ENCODE results near the gene GAPDH.
"Not testable (repeated sequence)": the region's sequence is repeated elsewhere in the genome, so short reads cannot be mapped to it uniquely, and the experiment has no call there.

Gene GAPDH

GRCh38 chr12:6563448-6564050 lies 29.2 kb downstream of the GAPDH start:
- ATAC-seq (peak; percentile 31), DNase-seq (peak; percentile 82)

- DNase-seq (no peak), ATAC-seq (no peak)
Observed at GRCh38 chr12:6567112-6567670, 32.9 kb downstream of the GAPDH start.

GRCh38 chr12:6569312-6569711 lies 35.0 kb downstream of the GAPDH start:
- ATAC-seq = no peak
- no peak for DNase-seq

GRCh38 chr12:6569786-6570185 lies 35.5 kb downstream of the GAPDH start:
- no peak for DNase-seq
- no peak for ATAC-seq

GRCh38 chr12:6570264-6570887 lies 36.1 kb downstream of the GAPDH start:
- peak; percentile 71 for DNase-seq
- ATAC-seq = no peak

- ATAC-seq (no peak), DNase-seq (no peak)
Observed at GRCh38 chr12:6573001-6573400, 38.7 kb downstream of the GAPDH start.

GRCh38 chr12:6574576-6575295 lies 40.4 kb downstream of the GAPDH start:
- DNase-seq (no peak), ATAC-seq (peak; percentile 17)

- ATAC-seq = no peak
- DNase-seq = no peak
Observed at GRCh38 chr12:6575648-6576047, 41.3 kb downstream of the GAPDH start.

GRCh38 chr12:6582196-6582595 lies 47.9 kb downstream of the GAPDH start:
- DNase-seq = no peak
- no peak for ATAC-seq

- DNase-seq (no peak), ATAC-seq (no peak)
Observed at GRCh38 chr12:6582959-6583358, 48.6 kb downstream of the GAPDH start.

GRCh38 chr12:6584293-6584692 lies 50.0 kb downstream of the GAPDH start:
- ATAC-seq (no peak), DNase-seq (no peak)

GRCh38 chr12:6586569-6586968 lies 52.3 kb downstream of the GAPDH start:
- not testable (repeated sequence) for DNase-seq, ATAC-seq

Measured in stimulated activated naive CD8-positive, alpha-beta T cell treated with anti-CD3 and anti-CD28 coated beads, Interleukin-15, Interleukin-2, amounts not matched to agents 100 U/mL and 50 U/mL, for 24 hours (primary cell).